K562 (cell line): ENCODE measurements around the gene MPIG6B. TPM values are rescaled to one million over a fixed set of nuclear protein-coding genes. Genes with fewer than 3 reads are reported as not detected.
A peak's percentile ranks its signal among the peaks of the same experiment; 100 is the strongest.

Source experiments
- ARID1B ChIP-seq: fragments of 450-650 bp; IDR thresholded peaks from 2 replicates; pipeline ENCODE4 v1.6.1; 2016; ENCODE audit warnings: antibody characterized with exemption, mild to moderate bottlenecking, inconsistent platforms
- ARID4B ChIP-seq: sonication (generic); formaldehyde crosslinking; IDR thresholded peaks from 2 replicates; pipeline ENCODE4 v1.8.0; 2022; ENCODE audit warnings: mild to moderate bottlenecking, missing genetic modification reagents
- CBFA2T2 ChIP-seq: fragments of 450-650 bp; conservative IDR thresholded peaks from 2 replicates; pipeline ENCODE4 v1.6.1; 2017; ENCODE audit warnings: mild to moderate bottlenecking
- CREB1 ChIP-seq, 2 experiments: sonication (generic) in 1 of 2; formaldehyde crosslinking in 1 of 2; IDR thresholded peaks; 2 replicates each; pipeline versions ENCODE4 v1.6.1 to v1.8.0; 2012 to 2022; ENCODE audit warnings: inconsistent platforms in 1 of 2, mild to moderate bottlenecking in 1 of 2, missing genetic modification reagents in 1 of 2, moderate library complexity in 1 of 2
- DNMT1 ChIP-seq: fragments of 450-650 bp; IDR thresholded peaks from 2 replicates; pipeline ENCODE4 v1.6.1; 2016; ENCODE audit warnings: antibody characterized with exemption, mild to moderate bottlenecking
- ELF1 ChIP-seq: fragments of 200-800 bp; sonication (Bioruptor generic); IDR thresholded peaks from 2 replicates; pipeline ENCODE4 v1.6.1; 2016; ENCODE audit warnings: missing genetic modification characterization, missing compliant biosample characterization
- ETV6 ChIP-seq, 3 experiments: fragments of 150-350 bp in 1 of 3; sonication (generic) in 1 of 3; formaldehyde crosslinking in 1 of 3; IDR thresholded peaks; 2 replicates each; pipeline versions ENCODE4 v1.6.1 to v1.8.0; 2014 to 2022; ENCODE audit warnings: borderline replicate concordance in 2 of 3, low read depth in 2 of 3, antibody characterized with exemption in 1 of 3, low read length in 1 of 3, mild to moderate bottlenecking in 1 of 3, missing genetic modification reagents in 1 of 3
- FOXP1 ChIP-seq: sonication (generic); formaldehyde crosslinking; IDR thresholded peaks from 2 replicates; pipeline ENCODE4 v1.8.0; 2022; ENCODE audit warnings: mild to moderate bottlenecking, missing genetic modification reagents
- KDM4B ChIP-seq, 2 experiments: fragments of 450-650 bp in 1 of 2; sonication (generic) in 1 of 2; IDR thresholded peaks; 2 replicates each; pipeline ENCODE4 v1.6.1; 2016 to 2017; ENCODE audit warnings: borderline replicate concordance in 2 of 2, antibody characterized with exemption in 1 of 2, low read depth in 1 of 2, mild to moderate bottlenecking in 1 of 2
- LARP7 ChIP-seq: fragments of 450-650 bp; IDR thresholded peaks from 2 replicates; pipeline ENCODE4 v1.6.1; 2016
- MIER1 ChIP-seq: fragments of 450-650 bp; IDR thresholded peaks from 2 replicates; pipeline ENCODE4 v1.6.1; 2016; ENCODE audit warnings: antibody characterized with exemption, mild to moderate bottlenecking, low read depth
- PHTF2 ChIP-seq: fragments of 250-450 bp; sonication (Bioruptor Pico); IDR thresholded peaks from 2 replicates; pipeline ENCODE4 v1.5.0; 2021; ENCODE audit warnings: mild to moderate bottlenecking
- RBM39 ChIP-seq: fragments of 200-400 bp; formaldehyde crosslinking; optimal IDR thresholded peaks from 2 replicates; pipeline ENCODE3; 2018; ENCODE audit warnings: low read depth, low read length
- SRSF3 ChIP-seq: fragments of 200-400 bp; formaldehyde crosslinking; IDR thresholded peaks from 2 replicates; pipeline ENCODE4 v1.6.1; 2016; ENCODE audit warnings: mild to moderate bottlenecking, low read length, moderate library complexity; ENCODE audit not compliant: insufficient read depth
- TAF1 ChIP-seq: IDR thresholded peaks from 2 replicates; pipeline ENCODE4 v1.6.1; 2011; ENCODE audit warnings: mild to moderate bottlenecking, low read length, moderate library complexity; ENCODE audit not compliant: insufficient read depth, control insufficient read depth, severe bottlenecking; ENCODE audit errors: extremely low read depth
- TOE1 ChIP-seq, 2 experiments: fragments of 450-650 bp in 1 of 2; sonication (generic) in 1 of 2; formaldehyde crosslinking in 1 of 2; IDR thresholded peaks; 2 replicates each; pipeline versions ENCODE4 v1.7.1 to v1.8.0; 2016 to 2022; ENCODE audit warnings: borderline replicate concordance in 2 of 2, mild to moderate bottlenecking in 2 of 2, antibody characterized with exemption in 1 of 2, inconsistent platforms in 1 of 2, low read depth in 1 of 2, missing genetic modification reagents in 1 of 2, moderate library complexity in 1 of 2
- WHSC1 ChIP-seq: IDR thresholded peaks from one replicate; pipeline ENCODE4 v1.6.1; 2012; ENCODE audit warnings: low read length, control low read depth, inconsistent platforms
- ZBTB17 ChIP-seq: fragments of 450-650 bp; formaldehyde crosslinking; IDR thresholded peaks from 2 replicates; pipeline ENCODE4 v1.4.0; 2020; ENCODE audit warnings: mild to moderate bottlenecking
- ZNF263 ChIP-seq: sonication (generic); formaldehyde crosslinking; IDR thresholded peaks from 2 replicates; pipeline ENCODE4 v1.8.0; 2022; ENCODE audit warnings: mild to moderate bottlenecking, missing genetic modification reagents, borderline replicate concordance
- ZNF766 ChIP-seq: fragments of 200-800 bp; sonication (Bioruptor generic); conservative IDR thresholded peaks from 2 replicates; pipeline ENCODE4 v1.6.1; 2016; ENCODE audit warnings: missing genetic modification characterization, missing compliant biosample characterization
- polyA plus RNA-seq, 8 experiments: library from polyadenylated mRNA; depleted of rRNA in 4 of 8; stranded (reverse) in 5 of 8; unstranded in 3 of 8; fragments of >200 nt; fragmentation: Nextera tagmentation in 2 of 8; fragmentation: Illumina TruSeq in 1 of 8; extraction: Ambion mirVana in 2 of 8; extraction: Trizol in 1 of 8; gene quantifications; 2 replicates each; pipeline versions ENCODE4 v1.2.1 to v1.2.3, GENCODE V29; 2011 to 2014; ENCODE audit warnings: inconsistent platforms in 1 of 8, missing spikeins in 1 of 8
- total RNA-seq, 7 experiments: library from RNA; depleted of rRNA in 6 of 7; stranded (reverse); fragments of >200 nt in 6 of 7; fragmentation: Illumina TruSeq in 2 of 7; extraction: Trizol in 2 of 7; gene quantifications; 2 replicates each; pipeline versions ENCODE4 v1.2.1 to v1.2.3, GENCODE V29; 2011 to 2021; ENCODE audit warnings: low replicate concordance in 1 of 7

The MPIG6B gene
- total and polyA plus RNA-seq, 9 of the 15 experiments (the other 6 are each of a cell fraction or from before 2014, with no cell fraction given): 0.11 to 1.2 (median 0.28) TPM; not detected in 1

GRCh38 chr6:31702819-31703716 lies 20.1 kb upstream of the MPIG6B start, which contains the start of gene ABHD16A (continued):
- TF ChIP-seq ZNF263 (CRISPR knock-in tag): peak; percentile 78
- peak; percentile 97 for TF ChIP-seq ZBTB17
- TF ChIP-seq ELF1 (tag): peak; percentile 84
- 0 out of 2 replicates have a peak, but pooled peaks have one; percentile 60 for TF ChIP-seq DNMT1
- peak; percentile 71 for TF ChIP-seq ARID1B
- TF ChIP-seq KDM4B (IDR thresholded peaks at IDR 0.05; ENCODE audit: borderline replicate concordance in 2 of 2, low read depth in 1 of 2): peak in 1 of 2 experiments; percentile 85; a peak in 1 of 4 replicates
- peak; percentile 92 for TF ChIP-seq TOE1 (IDR thresholded peaks at IDR 0.05; ENCODE audit: borderline replicate concordance)
- TF ChIP-seq TOE1 (CRISPR knock-in tag; IDR thresholded peaks at IDR 0.05; ENCODE audit: borderline replicate concordance, low read depth): no peak; the same call in 1 of the 2 replicates
- no peak for TF ChIP-seq PHTF2 (CRISPR knock-in tag)
- TF ChIP-seq ZNF766 (CRISPR knock-in tag): 0 out of 2 replicates have a peak, but pooled peaks have one; percentile 91
- peak in 1 of 2 experiments; percentile 67; a peak in 1 of 4 replicates for TF ChIP-seq ETV6 (IDR thresholded peaks at IDR 0.05; ENCODE audit: borderline replicate concordance in 1 of 2, low read depth in 2 of 2, low read length in 1 of 2)
- TF ChIP-seq ETV6 (CRISPR knock-in tag; IDR thresholded peaks at IDR 0.05; ENCODE audit: borderline replicate concordance): no peak
- TF ChIP-seq ARID4B (CRISPR knock-in tag): peak; percentile 94
- peak; percentile 89; the same call in 1 of the 2 replicates for TF ChIP-seq SRSF3
- no peak for TF ChIP-seq CBFA2T2
- peak; percentile 80 for TF ChIP-seq TAF1
- no peak for TF ChIP-seq WHSC1
- peak; percentile 92 for TF ChIP-seq FOXP1 (CRISPR knock-in tag)
- peak; percentile 94 for TF ChIP-seq CREB1 (IDR thresholded peaks at IDR 0.05)
- TF ChIP-seq CREB1 (CRISPR knock-in tag; IDR thresholded peaks at IDR 0.05): peak; percentile 94
- TF ChIP-seq MIER1: no peak; the same call in 1 of the 2 replicates
- TF ChIP-seq RBM39: peak; percentile 90
- peak; percentile 92 for TF ChIP-seq LARP7
